Skin epidermis (tissue), 12 donors: ENCODE measurements around the gene AMER2.
"Not testable (repeated sequence)": the region's sequence is repeated elsewhere in the genome, so short reads cannot be mapped to it uniquely, and the experiment has no call there.

Experiments used
- H3K27ac ChIP-seq, 21 experiments: fragments of 200-600 bp; sonication (generic) in 11 of 21; one replicate each; pipeline ENCODE4 v1.5.0; 2020; ENCODE audit warnings: mild to moderate bottlenecking in 3 of 21, inconsistent platforms in 2 of 21, moderate library complexity in 2 of 21
- H3K4me3 ChIP-seq, 7 experiments: fragments of 200-600 bp; sonication (generic) in 2 of 7; one replicate each; pipeline ENCODE4 v1.5.0; 2020; ENCODE audit warnings: inconsistent platforms in 2 of 7, mild to moderate bottlenecking in 2 of 7, moderate library complexity in 1 of 7

The AMER2 gene

DNA sequence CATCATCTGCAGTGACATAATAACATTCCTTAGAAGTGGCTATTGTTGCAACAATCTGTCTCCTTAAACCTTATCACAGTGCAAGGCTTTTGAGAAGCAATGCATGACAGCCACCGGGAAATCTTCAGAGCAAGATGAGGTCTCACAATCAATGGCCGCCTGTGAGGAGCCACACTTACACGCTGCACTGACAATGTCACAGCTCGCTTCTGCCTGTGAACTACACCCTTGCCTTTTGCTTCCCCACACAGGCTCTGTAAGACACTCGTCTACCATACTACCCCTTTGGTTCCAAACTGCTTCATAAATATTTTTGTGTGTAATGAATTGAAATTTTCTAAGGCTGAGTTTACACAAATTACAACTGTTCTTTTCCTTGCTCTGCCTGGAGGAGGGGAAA, 6.9 kb downstream of the AMER2 start:
- H3K27ac ChIP-seq, H3K4me3 ChIP-seq: not testable (repeated sequence)

DNA sequence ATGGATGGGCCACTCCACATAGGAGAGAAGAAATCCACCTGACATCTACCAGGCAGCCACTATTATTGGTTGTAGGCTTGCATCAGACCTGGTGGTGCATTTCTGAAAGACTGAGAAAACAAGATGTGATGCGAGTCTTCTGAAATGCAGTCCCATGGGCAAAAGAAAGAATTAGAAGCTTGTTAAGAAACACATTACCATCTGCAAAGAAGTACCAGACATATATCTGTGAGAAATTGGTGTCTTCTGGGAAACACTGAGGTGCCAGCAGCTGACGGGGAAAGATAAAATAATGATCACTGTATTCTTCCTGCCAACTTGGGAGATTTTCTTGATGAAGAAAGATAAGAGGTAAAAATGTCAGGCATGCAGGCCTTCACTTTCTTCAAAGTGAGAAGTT, 14.4 kb downstream of the AMER2 start:
- Histone ChIP-seq H3K4me3 (no peak overlapping the region), H3K27ac (no peak overlapping the region)

DNA sequence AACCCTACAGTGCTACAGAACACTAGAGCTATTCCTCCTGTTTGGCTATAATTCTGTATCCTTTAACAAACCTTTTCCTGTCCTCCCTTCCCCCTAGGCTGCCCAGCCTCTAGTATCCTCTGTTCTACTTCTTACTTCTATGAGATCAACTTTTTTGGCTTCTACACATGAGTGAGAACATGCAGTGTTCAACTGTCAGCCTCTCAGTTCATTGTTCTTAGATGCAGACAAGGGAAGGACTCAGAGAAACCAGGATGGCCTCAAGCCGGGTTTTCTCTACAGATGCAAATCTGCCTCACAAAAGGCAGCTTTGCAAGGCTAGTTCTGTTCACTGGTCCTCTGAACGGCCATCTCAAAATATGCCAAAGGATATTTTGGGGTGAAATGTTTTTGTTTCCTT, 18.4 kb downstream of the AMER2 start:
- Histone ChIP-seq H3K27ac (no peak overlapping the region), H3K4me3 (no peak overlapping the region)

DNA sequence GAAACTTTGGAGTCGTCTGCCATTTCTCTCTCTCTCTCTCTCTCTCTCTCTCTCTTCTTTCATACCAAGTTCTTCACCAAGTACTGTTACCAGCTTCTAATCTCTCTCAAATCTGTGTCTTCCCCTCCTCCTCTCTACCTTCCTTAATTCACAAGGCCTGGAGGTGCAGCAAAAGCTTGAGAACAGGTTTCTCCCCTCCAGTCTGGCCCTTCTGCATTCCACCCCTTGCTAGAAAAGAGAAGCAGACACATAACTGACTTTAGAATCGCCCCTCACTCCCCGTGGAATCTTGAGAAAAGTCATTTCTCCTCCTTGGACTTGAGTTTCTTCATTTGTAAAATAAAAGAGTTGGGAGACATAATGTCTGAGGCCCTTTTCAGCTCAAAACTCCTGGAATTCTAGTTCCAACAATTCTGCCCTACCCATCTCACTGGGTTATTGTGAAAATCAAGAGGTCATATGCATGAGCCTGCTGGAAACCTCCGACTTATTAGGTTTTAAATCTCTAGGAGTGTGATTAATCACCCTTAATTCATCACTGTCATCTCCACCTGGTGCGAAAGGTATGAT, 20.4 kb downstream of the AMER2 start:
- Histone ChIP-seq H3K4me3 (no peak overlapping the region), H3K27ac (no peak overlapping the region)

DNA sequence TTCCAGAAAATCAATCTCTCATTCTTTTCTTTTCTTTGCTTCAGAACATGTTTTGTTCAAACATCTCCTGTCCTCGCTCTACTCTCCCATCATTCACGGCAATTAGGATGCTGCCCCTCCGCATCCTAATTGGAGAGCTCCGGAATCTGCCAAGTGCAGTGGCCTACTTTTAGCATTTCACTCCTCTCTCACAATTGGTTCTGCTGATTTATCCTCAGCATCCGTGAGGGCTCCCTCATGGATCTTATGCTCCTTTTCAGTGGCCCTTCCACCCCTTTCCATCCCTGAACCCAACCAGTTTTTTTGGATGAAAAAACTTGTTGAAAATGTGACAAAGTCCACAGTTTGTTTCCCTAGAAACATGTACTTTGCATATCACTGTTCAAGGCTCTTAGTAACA, 22.4 kb downstream of the AMER2 start:
- Histone ChIP-seq H3K4me3 (no peak overlapping the region), H3K27ac (no peak overlapping the region)

DNA sequence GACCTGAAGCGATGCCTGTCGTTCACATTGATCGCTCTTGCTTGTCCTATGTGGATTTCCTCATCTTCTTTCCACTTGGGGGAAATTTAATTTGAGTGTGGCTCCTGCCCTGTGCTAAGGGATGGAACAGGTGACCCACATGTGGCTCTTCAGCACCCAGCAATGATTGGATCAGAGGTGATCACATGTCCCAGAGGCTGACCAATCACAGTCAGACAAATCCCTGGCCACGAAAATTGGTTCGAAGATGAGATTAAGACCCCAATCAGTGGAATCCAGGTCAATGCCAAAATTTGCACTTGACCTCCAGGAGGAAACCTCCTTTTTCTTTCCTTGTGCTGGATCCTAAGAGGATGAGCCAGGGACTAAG, 23.7 kb downstream of the AMER2 start:
- H3K4me3 ChIP-seq = no peak overlapping the region
- H3K27ac ChIP-seq = no peak overlapping the region

DNA sequence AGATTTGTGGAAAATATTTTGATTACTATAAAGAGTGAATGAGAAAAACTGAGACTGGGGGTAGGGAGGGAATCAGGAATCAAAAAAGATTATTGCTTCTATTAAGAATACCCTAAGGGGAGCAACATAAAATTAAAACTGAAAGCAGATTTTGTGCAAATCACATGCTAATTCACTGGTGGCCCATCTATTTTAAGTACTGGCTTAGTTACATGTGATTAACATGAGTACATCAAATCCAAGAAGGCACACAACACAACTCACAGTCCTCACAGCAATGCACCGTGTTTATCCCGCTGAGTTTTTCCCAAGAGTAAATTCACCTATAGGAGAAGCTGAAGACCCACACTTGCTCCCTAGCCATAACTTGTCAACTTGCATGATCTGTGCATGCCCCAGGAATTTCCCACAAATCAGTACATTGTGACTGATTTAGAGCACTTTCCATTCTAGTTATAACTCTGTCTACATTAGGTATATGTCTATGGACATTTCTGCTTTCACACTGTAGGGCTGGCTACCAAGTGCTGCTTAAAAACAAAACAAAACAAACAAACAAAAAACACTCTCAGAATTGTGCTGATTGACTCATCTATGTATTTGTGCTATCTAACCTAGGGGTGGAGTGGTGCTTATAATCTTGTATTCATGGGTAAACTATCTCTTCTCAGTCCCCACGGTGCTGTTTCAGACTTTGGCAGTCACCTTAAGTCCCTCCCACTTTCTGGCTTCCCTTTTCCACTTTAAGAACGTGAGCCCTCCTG, 24.3 kb downstream of the AMER2 start:
- Histone ChIP-seq H3K27ac (no peak overlapping the region), H3K4me3 (no peak overlapping the region)

DNA sequence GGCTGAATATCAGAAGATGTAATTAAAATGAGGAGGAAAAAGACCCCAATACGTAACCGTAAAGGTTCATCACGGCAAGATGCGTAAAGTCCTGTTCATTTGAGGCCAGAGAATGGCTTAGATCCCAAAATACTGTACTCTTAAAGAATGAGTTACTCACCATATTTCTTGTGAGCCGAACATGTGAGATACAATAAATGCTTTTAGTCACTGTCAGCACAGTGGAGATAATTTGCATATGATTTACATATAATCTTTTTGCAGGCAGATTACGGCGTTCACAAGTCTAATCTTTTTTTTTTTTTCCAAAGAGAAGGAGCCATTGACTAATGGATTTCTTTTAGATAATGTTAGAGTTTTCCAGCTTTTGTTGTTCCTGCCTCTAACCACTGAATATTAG, 28.4 kb downstream of the AMER2 start:
- Histone ChIP-seq H3K27ac (no peak overlapping the region), H3K4me3 (no peak overlapping the region)

DNA sequence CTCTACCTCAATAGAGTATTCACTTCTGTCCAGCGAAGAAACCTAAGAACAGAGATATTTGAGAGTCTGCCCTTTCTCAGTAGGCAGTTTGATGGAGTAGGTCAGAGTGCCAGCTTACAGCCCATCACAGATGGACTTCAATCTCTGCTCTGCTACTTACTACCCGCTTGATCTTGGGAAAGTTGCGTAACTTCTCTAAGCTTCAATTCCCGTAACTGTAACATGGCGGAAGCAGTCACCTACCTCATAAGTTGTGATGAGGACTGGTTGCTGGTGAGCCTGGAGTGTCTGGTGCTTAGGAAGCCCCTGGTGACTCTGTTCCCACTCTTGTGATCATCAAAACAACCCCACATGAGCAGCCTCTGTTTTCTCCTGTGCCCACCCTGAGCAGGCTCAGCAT, 31.0 kb downstream of the AMER2 start:
- Histone ChIP-seq H3K27ac (no peak overlapping the region), H3K4me3 (no peak overlapping the region)

DNA sequence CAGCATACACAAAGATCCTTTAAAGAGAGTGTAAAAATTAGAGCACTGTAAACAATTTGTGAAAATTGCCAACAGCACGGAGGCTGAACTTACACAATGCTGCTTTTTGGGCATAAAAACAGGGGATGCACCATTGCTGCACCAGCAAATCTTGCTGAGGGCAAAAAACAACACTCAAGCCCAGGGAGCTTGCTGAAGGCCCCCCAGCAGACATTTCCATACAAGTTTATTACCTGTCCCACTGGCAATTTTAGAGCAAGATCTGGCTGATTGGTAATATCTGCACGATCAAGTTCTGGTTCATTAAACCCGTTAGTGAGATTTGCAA, 34.3 kb downstream of the AMER2 start:
- H3K27ac ChIP-seq = no peak overlapping the region
- no peak overlapping the region for H3K4me3 ChIP-seq

DNA sequence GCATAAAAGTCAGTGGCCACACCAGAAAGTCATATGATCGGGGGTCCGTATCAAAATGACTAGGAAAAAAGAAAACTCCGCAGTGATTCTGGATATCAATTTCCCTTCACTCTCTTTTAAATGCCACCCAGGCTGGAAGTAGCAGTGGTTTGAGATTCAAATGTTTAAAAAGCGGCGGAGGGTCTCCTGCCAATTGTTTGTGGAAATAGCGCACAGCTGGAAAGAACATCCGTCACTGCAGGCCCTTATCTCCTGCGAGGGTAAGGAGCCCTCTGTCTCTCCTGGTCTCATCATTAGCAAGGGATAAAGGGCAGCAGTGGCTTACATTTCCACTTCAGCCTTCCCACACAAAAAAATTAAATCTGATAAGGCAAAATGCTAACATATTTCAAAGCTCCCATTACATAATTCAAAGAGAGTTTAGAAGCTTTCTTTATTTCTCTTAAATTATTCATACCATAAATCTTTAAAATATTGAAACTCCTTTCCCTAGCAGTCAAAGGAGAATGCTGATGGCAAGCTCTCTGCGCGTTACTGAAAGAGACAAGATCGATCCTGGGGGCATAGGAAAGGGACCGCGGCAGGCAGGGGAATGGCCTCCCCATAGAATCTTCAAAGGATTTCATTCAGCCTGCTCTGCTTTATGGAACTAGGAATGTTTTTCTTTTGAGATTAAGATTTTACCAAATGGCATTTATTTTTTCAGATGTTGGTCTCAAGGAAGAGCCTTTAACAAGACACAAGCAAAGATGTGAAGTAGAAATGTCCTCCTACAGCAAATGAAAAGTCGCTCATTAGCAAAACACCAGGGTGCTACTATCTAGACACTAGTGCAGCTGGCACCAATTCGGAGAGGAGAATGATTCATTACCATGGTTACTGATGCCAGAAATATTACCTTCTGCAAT, 35.0 kb downstream of the AMER2 start:
- Histone ChIP-seq H3K27ac (no peak overlapping the region), H3K4me3 (no peak overlapping the region)

DNA sequence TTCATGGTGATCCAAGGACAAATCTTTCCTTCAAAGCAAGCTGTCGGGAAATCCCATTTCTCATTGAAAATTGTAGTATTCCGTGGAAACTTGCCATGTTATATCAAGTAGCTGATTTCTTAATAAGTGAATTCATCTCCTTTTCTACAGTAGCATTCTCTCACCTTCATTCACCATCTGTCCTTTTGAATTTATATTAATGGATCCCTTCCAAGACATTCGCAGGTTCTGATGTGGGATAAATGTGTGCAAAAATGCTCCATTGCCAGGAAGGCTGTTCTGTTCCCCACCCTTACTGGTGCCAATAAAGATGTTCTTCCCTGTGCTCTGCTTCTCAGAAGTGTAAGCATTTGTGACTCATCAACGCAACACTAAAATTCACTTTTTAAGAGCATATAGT, 36.2 kb downstream of the AMER2 start:
- Histone ChIP-seq H3K27ac (no peak overlapping the region), H3K4me3 (no peak overlapping the region)

DNA sequence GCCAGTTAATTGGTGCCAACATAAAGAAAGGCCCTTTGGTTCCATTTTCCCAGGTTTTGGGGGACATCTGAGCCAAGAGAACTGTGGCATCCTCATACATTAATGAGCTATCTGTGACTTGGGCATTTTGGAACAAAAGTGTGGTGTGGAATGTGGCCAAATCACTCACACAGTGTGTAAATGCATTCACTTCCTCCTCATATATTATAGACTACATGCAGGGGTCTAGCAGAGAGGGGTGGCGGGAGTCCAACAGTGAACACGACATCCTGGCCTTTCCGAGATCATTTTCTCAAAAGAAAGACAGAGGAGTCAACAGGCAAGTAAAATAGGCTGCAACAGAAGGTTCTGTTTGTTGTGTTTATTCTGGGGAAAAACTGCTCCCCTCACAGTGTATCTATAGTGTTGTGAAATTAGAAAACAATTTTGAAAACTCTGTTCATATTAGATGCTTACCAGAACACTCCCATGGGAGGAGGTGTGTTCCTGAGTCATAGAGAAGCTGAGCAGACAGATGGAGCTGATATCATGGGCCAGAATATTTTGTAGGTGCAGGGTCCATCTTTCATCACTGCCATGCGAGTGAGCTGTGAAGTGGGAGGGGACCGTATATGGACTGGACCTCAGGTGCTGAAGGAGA, 39.2 kb downstream of the AMER2 start:
- Histone ChIP-seq H3K4me3 (no peak overlapping the region), H3K27ac (no peak overlapping the region)

DNA sequence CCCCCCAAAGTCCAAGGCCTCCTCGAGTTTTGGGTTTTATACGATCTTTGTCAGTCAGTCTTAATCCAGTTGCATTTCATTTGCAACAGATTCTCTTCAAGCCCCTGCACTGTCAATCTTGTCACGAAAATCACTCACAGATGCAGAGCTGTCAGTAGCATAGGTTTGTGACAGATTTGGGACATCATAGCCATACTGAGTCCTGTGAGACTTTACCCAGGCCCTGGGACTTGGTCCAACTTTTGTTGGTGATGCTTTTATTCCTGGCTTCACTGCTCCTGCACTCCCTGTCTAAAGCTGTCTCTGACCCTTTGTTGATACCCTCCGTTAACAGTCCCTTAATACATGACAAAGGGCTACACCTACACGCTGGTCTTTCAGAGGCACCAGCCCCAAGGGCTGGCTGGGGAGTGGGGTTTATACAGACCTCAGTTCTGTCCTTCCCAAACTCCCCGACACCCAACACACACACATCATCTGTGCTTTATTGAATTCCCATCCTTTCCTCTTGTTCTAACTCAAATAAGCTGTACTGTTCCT, 40.1 kb downstream of the AMER2 start:
- Histone ChIP-seq H3K4me3 (no peak overlapping the region), H3K27ac (no peak overlapping the region)

DNA sequence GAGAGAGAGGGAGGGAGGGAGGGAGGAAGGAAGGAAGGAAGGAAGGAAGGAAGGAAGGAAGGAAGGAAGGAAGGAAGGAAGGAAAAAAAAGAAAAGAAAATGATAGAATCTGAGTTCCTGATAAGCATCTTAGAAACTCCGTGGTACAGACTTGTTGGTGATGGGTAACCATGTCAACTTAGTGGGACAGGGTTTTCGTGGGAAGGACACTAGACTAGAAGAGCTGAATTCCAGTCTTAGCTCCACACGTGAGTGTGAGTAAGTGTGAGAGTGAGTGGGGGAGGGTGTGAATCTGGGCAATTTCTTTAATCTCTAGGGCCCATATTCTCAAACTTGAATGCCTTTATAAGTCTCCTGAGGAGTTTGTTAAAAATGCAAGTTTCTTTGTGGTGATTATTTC, 41.1 kb downstream of the AMER2 start:
- Histone ChIP-seq H3K4me3 (no peak overlapping the region), H3K27ac (no peak overlapping the region)

DNA sequence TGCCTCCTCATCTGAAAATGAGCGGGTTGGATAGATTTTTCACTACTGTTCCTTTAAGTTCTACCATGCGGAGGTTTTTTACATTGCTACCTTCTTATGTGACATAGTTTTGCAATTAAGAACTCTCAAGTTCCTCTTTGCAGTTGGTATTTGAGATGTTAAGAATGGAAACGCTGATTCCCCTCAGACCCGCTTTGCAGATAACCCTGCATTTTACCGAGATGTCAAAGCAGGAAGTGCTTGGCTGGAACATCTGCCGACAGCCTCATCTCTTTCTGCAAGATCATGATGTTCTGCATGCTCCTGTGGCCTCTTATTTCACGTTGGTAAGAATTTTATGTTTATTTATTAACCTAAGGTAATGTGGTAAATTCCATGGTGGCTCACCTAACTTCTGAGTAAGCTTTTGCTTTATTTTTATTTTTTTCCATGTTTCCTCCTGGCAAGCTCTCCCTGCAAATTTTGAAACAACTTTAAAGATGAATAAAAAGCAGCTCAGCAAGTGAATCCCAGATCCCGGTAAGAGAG, 53.6 kb downstream of the AMER2 start:
- H3K27ac ChIP-seq = no peak overlapping the region
- H3K4me3 ChIP-seq = no peak overlapping the region

DNA sequence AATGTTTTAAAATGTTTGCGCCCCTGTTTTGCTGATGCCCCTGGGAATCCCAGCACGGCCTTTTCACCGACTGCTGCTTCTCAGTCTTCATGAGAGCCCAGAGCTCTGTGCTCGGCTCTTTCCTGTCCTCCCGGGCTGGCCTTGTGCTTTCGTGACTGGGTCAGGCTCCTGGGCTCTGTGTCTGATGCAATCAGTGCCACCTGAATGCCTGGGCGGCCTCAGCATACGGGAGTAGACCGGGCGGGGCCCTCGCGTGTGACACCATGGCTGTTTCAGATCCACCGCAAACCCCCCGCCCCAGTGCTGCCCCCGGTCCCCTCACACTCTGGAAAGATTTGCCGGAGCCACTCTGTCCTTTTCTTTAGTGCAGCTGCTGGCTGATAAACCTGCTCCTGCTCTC, 54.8 kb downstream of the AMER2 start:
- peak overlapping the region in 2 of 21 experiments; percentile 4 to 69 for H3K27ac ChIP-seq
- no peak overlapping the region for H3K4me3 ChIP-seq

DNA sequence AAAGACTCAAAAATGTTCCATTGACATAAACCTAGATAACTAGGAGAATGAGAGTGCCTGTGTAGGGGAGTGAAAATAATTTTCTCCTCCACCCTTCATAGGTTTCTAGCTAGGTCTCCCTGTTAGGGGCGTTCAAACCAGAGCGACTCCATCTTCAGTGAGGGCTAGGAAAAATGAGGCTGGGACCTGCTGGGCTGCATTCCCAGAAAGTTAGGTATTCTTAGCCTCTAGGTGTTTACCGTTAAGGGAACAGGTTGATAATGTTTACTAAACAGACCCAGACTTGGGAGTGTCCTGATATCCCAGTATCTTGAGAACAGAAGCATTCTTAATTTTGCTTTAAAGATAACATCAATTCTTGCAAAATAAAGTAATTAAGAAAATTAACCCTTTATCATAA, 56.0 kb downstream of the AMER2 start:
- Histone ChIP-seq H3K4me3 (no peak overlapping the region), H3K27ac (peak overlapping the region in 1 of 21 experiments; percentile 69)

DNA sequence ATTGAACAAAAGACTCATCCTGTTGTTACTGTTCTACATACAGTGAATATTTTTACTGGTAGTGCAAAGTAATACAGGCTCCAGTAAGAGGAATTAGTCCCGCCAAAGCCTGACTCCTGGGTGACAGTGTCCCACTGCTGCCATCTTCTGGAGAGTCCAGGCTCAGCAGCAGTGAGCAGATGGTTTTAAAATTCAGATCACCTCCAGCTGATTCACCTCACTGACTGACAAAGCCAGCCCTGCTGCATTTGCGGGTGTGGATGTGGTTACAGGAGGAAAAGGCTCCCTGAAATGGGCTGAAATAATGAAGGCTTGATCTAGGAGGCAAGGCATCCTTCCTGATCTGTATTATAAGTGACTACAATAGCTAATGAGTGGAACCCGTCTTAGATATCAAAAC, 57.9 kb downstream of the AMER2 start:
- no peak overlapping the region for H3K4me3 ChIP-seq

DNA sequence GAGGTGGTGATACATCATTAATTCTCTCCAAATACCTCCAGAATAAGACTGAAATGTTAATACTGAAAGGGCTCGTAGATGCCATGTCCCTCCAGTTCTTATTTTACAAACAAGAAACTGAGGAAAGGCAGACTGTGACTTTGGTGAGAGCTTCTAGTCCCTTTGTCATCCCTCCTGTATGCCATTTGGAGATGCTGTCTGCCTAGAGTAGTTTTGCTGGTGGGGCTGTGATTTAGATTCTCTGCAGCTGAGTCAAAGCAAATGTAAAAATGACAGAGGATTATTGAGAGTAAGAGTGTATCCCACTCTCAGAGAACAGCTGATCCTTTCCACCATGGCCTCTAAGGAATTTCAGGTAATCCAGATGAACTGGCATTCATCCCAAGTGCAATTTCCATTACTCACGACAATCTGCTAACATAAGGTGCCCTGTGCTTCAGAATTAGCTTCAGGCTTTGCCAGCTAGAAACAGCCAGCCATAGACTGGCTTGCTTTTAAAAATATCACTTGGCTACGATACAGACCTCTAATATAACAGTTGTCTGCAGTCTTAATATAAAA, 59.3 kb downstream of the AMER2 start:
- Histone ChIP-seq H3K4me3 (no peak overlapping the region), H3K27ac (no peak overlapping the region)

More for the DNA sequence above, 57.9 kb downstream of the AMER2 start:
- no peak overlapping the region for H3K27ac ChIP-seq
